Measurements from ENCODE around the gene TCF25.
"Not testable (repeated sequence)": the region's sequence is repeated elsewhere in the genome, so short reads cannot be mapped to it uniquely, and the experiment has no call there.

Gene TCF25

DNA sequence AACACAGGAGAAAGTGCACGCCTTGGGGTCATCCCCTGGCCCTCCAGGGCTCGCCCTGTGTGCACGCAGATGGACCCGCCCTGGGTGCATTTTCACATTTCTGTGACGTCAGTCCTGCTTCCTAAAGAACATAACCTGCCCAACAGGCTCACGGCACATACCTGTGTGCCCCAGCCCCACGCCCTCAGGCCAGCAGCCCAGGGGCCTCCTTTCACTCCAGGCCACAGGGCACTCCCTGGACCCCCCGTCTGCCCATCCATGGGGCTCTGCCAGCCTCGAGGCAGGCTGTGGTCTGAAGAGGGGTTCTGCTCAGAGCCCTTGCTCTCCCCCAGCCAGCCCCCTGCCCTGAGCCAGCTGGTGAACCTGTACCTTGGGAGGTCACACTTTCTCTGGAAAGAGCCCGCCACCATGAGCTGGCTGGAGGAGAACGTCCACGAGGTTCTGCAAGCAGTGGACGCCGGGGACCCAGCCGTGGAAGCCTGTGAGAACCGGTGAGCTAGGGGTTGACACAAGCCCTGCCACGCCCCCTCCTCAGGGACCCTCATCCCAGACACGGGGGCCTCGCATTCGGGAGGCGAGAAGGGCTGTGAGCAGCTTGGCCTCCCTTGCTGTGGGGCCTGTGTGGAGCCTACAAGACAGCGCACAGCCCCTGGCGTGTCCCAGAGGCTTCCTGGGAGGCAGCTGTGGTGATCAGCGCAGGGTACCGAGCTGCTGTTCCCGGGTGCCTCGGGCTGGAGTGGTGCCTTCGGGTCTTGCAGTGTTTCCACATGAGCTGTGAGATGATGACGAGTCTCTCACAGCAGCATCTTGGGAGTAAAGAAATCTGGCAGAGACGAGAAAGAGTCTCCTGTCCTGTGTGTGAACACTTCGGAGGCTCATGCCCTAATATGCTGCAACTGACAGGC, 31.5 kb downstream of the TCF25 start:
- no peak for DNase-seq

- DNase-seq = no peak
These were observed 32.2 kb downstream of the TCF25 start for GRCh38 chr16:89905511-89906139.

- no peak for DNase-seq
These were observed 33.0 kb downstream of the TCF25 start for GRCh38 chr16:89906140-89907025.

DNA sequence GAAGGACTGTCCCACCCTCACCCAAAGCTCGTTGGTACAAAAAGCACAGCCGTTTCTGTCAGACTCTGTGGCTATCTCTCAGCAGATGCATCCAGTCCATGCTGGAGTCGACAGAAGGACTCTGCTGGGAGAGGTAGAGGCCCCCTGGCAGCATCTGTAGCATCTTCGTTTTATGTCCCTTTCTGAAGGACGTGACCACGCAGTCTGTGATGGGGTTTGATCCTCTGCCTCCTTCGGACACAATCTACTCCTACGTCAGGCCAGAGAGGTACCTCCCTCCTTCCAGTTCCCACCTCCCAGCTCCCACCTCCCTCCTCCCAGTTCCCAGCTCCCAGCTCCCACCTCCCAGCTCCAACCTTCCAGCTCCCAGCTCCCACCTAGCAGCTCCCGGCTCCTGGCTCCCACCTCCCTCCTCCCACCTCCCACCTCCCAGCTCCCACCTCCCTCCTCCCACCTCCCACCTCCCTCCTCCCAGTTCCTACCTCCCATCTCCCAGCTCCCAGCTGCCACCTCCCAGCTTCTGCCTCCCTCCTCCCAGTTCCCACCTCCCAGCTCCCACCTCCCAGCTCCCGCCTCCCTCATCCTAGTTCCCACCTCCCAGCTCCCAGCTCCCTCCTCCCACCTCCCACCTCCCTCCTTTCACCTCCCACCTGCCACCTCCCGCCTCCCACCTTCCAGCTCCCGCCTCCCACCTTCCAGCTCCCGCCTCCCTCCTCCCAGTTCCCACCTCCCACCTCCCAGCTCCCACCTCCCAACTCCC, 33.8 kb downstream of the TCF25 start:
- peak in 1 of 58 donors; percentile 70 for DNase-seq

GRCh38 chr16:89908236-89908635, 34.8 kb downstream of the TCF25 start:
- no peak for DNase-seq

DNA sequence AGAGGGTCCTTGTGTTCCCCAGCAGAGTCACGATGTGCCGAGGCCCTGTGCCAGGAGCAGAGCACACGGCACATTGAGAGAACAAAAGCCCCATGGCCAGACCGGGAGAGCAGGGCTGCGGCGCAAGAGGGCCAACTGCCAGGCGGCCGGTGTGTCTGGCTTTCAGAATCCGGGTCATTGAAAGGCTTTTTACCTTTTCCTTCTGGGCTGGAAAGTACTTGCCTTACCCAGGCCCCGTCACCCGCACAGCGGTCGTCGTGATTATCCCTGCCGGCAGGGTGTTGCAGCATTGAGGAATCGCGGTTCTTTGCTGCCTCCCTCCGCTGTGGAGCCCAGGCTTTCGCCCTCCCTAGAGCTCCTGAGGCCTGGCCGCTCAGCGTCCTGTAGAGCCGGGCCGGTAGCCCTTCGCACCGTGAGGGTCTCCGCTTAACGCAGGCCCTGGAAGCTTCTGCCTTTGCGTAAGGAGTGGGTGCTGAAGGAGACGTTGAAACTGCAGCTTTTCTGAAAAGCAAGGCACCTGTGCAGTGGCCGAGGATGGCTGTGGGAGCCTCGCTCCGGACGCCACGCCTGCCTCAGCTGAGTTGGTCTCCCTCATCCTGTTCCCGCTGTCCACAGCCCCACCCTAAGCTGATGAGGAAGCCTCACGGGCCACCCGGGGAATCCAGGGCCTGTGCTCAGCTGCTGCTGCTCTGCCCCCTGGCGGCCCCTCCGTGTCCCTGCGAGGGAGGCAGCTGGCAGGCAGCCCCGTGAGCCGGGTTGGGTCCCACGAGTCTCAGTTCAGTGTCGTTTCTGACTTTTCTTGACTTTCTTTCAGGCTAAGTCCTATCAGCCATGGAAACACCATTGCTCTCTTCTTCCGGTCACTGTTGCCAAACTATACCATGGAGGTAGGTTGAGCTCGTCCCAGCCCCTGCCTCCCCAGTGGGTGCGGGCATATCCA, 36.7 kb downstream of the TCF25 start:
- peak in 53 of 58 donors; percentile 19 to 86 (median 64) for DNase-seq

- peak in 3 of 58 donors; percentile 24 to 47 (median 32) for DNase-seq
These were observed 37.4 kb downstream of the TCF25 start for GRCh38 chr16:89910717-89911354.

- no peak for DNase-seq
These were observed 38.0 kb downstream of the TCF25 start for GRCh38 chr16:89911375-89911774.

GRCh38 chr16:89912143-89912542, 38.8 kb downstream of the TCF25 start:
- no peak for DNase-seq

GRCh38 chr16:89912627-89913026, 39.2 kb downstream of the TCF25 start:
- no peak for DNase-seq

DNA sequence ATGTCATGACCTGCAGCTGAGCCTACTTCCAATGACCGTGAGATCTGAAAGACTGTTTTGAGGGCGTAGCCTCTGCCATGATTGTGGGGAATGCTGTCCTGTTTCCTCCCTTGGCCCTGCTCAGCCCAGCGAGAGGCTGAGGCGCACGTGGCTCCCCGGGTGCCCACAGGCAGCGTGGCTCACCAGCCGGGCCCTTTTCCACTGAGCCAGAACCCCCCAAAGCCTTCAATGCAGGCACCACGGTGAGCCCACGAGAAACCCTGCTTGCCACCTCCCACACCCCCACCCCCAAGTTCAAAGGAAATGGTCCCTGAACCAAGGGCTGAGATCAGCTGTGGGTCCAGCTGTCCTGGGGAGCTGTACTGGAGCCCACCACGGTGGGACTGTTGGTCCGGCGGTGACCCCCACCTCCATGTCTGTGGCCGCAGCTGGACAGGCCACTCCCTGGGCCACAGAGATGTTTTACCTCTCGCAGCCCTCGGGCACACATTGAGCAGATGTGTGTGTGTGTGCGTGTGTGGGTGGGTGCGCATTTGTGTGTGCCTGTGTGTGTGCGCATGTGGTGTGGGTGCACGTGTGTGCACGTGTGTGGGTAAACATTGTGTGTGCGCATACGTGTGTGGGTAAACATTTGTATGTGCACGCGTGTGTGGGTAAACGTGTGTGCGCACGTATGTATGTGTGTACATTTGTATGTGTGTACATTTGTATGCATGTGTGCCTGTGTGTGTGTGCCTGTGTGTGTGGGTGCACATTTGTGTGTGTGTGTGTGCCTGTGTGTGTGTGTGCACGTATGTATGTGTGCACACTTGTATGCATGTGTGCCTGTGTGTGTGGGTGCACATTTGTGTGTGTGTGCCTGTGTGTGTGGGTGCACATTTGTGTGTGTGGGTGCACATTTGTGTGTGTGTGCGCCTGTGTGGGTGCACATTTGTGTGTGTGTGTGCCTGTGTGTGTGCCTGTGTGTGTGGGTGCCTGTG, 40.3 kb downstream of the TCF25 start:
- DNase-seq = no peak

- not testable (repeated sequence) for DNase-seq
These were observed 41.4 kb downstream of the TCF25 start for GRCh38 chr16:89914642-89915285.

DNA sequence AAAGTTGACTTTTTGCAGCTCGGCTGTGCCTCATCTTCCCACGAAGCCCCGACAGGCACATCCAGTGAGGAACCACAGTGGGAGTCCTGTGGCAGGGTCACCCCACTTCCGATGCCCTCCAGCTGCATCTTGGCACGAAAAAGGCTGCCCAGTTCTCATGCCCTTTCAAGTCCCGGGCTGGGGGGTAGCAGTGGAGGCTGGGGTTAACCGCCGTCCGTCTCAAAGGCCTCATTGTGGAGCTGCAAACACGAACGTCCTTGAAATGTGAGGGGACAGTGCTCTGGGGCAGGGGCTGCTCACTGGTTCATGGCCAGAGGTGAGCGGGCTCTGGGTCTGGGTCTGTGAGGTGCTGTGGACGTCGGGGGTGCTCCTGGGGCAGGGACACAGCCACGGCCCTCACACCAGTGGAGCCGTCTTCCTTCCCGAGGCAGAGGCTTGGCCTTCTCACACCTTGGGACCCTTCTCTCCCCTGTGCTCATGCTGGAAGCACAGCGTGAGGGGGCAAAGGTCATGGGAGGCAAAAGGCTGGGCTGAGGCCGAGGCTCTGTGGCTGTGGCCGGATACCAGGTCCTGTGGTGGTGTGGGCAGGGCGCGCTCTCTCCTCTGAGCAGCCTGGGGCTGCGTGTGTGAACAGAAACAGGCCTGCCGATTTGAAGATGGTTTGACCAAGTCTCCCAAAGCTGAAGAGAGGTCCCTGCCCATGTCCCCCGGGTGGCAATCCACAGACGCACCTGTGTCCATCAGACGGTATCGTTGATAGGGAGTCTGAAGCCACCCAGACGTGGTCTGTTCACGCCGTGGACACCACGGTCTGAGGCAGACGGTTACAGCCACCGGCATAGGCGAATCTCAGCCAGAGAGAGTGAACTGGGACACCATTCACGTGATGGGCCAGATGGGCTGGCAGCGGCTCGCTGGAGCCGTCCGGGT, 42.2 kb downstream of the TCF25 start:
- peak in 10 of 58 donors; percentile 5 to 30 (median 18) for DNase-seq

GRCh38 chr16:89917773-89918452, 44.5 kb downstream of the TCF25 start:
- peak in 42 of 58 donors; percentile 9 to 71 (median 36) for DNase-seq

Measured in anterior cingulate cortex (tissue), 58 donors.